ENCODE results near the gene CTNNBIP1. TPM values are rescaled to one million over a fixed set of nuclear protein-coding genes. Genes with fewer than 3 reads are reported as not detected.

Gene CTNNBIP1, protein sequence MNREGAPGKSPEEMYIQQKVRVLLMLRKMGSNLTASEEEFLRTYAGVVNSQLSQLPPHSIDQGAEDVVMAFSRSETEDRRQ
- 17.2 and 19.7 TPM in 2 replicates for total RNA-seq

DNA sequence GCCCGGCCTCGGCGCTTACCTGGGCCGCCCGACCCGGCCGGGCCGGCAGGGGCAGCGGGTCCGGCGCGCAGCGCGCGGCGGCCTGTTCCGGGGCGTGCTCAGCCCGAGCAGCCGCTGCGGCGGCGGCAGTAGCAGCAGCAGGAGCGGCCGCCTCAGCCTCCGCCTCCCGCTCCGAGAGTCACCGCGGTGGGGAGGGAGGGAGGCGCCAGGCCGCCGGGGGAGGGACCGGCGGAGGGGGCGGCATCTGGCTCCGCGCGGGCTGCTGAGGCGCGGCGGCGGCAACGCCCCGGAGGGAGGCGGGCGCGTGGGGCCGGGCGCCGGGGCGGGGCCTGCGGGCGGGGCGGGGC, at the start of gene CTNNBIP1:
Gene CTNNBIP1, minus strand, starts transcription at position 194 of the 347 bp plus-strand sequence. CDS start 38,205 bp downstream, outside the sequence.

DNA sequence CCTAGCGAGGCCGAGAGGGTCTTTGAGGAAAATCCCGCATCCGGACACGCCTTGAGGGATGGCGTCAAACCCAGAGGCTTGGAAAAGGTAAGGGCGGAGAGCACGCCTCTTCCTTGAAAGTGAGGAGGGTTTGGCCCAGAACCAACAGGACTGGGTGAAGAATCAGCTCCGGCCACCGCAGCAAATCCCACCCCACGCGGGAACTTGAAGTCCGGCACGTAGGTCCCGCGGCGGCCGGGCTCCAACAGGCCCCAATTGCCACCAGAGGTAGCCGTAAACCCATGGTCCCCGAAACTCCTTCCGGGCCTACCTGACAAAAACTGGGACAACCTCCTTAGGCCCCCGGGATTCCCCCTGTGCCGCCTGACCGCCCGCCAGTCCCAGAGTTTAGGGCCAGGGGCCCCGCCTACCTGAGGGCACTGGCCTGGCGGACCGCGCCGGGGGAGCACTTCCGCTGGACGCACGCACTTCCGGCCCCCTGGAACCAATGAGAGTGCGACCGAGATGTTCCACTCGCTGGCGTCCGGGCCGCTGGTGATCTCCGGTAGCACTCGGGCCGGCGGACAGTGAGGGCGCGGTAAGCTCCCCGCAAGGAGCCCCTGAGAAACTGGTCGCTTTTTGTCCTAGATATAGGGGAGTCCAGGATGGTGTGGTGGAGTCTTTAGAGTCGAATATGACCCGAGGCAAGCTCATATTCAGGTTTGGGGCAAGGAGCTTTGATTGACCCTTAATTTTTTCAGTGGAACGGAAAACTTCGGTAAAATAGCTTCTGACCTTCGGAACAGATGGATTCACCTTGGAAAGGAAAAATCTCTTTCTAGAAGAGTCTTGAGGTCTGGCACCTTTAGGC, 33.1 kb upstream of the CTNNBIP1 start, which contains the start of the genes LZIC and NMNAT1:
Gene LZIC, minus strand, starts transcription at position 453 of the 850 bp plus-strand sequence. CDS start 6,772 bp downstream, outside the sequence.
Gene NMNAT1, plus strand, starts transcription at position 537 of the 850 bp plus-strand sequence. CDS start 28,599 bp downstream, outside the sequence.

DNA sequence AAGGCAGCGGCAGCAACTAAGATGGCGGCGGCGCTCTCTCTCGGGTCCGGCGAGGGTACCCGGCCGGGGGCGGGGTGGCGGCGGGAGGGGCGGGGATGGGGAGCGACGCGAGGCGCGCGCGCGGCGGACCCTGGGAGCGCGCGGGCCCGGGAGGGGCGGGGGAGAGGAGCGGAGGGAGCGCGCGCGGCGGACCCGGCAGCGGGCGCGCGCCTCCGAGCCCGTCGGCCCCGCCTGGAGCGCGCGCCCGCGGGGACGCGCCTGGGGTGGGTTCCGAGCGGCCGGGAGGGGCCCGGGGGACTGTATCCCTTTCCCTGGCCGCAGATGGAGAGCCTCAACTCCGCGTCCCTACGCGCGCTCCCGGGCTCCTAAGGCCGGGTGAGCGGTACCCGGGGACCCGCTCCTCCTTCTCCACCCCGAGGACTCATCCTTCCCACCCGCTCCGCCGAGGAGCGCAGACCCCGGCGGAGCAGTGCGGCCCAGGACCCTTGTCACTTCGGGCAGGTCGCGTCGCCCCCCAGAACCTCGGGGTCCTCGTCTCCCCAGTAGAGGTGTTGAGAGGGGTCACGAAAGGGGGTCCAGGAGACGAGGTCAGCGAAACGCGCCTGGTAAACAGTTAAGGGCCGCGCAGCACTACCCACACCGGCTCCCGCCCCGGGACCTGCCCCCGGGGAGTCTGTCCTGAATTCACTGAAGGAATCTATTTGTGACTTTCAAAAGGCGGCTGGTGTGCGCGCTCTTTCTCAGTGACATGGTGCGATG, 85.9 kb downstream of the CTNNBIP1 start, which contains the start of gene CLSTN1:
Gene CLSTN1, minus strand, starts transcription at position 23 of the 759 bp plus-strand sequence. CDS start 232 bp downstream, outside the sequence.

Other genes with a start within 250 kb of the CTNNBIP1 start
- gene CLSTN1, start 86.3 kb downstream of the CTNNBIP1 start, total RNA-seq: 97.4 and 116 TPM in 2 replicates
- gene LZIC, start 33.1 kb upstream of the CTNNBIP1 start, total RNA-seq: 40.1 and 44.5 TPM in 2 replicates
- gene NMNAT1, start 33.2 kb upstream of the CTNNBIP1 start, total RNA-seq: 13.9 and 17.9 TPM in 2 replicates
- 0.39 TPM in 1 of 2 replicates, not detected in the other for gene RBP7, start 87.0 kb upstream of the CTNNBIP1 start, total RNA-seq
- 58.6 and 64.2 TPM in 2 replicates for gene UBE4B, start 122.7 kb upstream of the CTNNBIP1 start, total RNA-seq

Measured in articular chondrocyte of knee joint (primary cell).